Bronchial epithelial cell (primary cell): ENCODE measurements around the gene TMEM255B. TPM values are rescaled to one million over a fixed set of nuclear protein-coding genes. Genes with fewer than 3 reads are reported as not detected.

Experiments
- DNase-seq: peaks from one replicate; pipeline ENCODE4 v3.0.0-alpha.2; 2010; ENCODE audit warnings: low read depth
- FAIRE-seq: peaks from 2 replicates; lab custom pipeline; 2011; peaks lifted over from hg19 to GRCh38; lab: Jason Lieb, UNC
- H3K27me3 ChIP-seq: 2 replicates; pipeline ENCODE4 v1.5.1; 2011; ENCODE audit warnings: low read length; ENCODE audit not compliant: control insufficient read depth, insufficient read depth
- H3K36me3 ChIP-seq: 2 replicates; pipeline ENCODE4 v1.5.1; 2011; ENCODE audit warnings: low read length; ENCODE audit not compliant: control insufficient read depth, insufficient read depth
- H3K4me3 ChIP-seq: 2 replicates; pipeline ENCODE4 v1.5.1; 2011; ENCODE audit warnings: mild to moderate bottlenecking, low read depth, low read length, control low read depth
- CTCF ChIP-seq: IDR thresholded peaks from 2 replicates; pipeline ENCODE4 v1.5.1; 2011; ENCODE audit warnings: mild to moderate bottlenecking, moderate library complexity, low read length, control low read depth, inconsistent platforms; ENCODE audit not compliant: insufficient read depth, severe bottlenecking
- total RNA-seq: library from RNA; depleted of rRNA; stranded (reverse); fragments of >200 nt; gene quantifications from 2 replicates; pipeline ENCODE4 v1.2.1, GENCODE V29; 2014

Gene TMEM255B
- total RNA-seq, 1 donor from 2014 or later = 5.3 TPM

DNA sequence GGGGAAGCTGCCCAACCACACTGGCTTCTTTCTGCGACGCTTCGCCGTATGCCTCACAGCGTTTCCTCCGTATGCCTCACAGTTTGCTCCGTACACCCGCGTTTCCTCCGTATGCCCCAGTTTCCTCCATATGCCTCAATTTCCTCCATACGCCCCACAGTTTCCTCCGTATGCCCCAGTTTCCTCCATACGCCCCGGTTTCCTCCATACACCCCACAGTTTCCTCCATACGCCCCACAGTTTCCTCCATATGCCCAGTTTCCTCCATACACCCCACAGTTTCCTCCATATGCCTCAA lies 82.3 kb downstream of the TMEM255B start:
- no peak for TF ChIP-seq CTCF
- FAIRE-seq = no peak
- Histone ChIP-seq H3K27me3 (no peaks in the 10 kb centered on the region), H3K36me3 (peaks cover 14% of the 10 kb centered on the region), H3K4me3 (no peak overlapping the region)
- DNase-seq = no peak

- Histone ChIP-seq H3K27me3 (no peaks in the 10 kb centered on the region), H3K36me3 (peaks cover 19% of the 10 kb centered on the region), H3K4me3 (no peak overlapping the region)
- no peak for FAIRE-seq
- DNase-seq = no peak
- TF ChIP-seq CTCF = no peak
Measured at GRCh38 chr13:113842336-113843062, 83.5 kb downstream of the TMEM255B start.

GRCh38 chr13:113843063-113843654 lies 84.1 kb downstream of the TMEM255B start:
- H3K27me3 ChIP-seq = no peaks in the 10 kb centered on the region
- peaks cover 21% of the 10 kb centered on the region for H3K36me3 ChIP-seq
- FAIRE-seq (no peak), DNase-seq (no peak)
- H3K4me3 ChIP-seq = no peak overlapping the region
- no peak for TF ChIP-seq CTCF

- no peak for TF ChIP-seq CTCF
- DNase-seq (no peak), FAIRE-seq (no peak)
- H3K36me3 ChIP-seq = peaks cover 21% of the 10 kb centered on the region
- no peak overlapping the region for H3K4me3 ChIP-seq
- H3K27me3 ChIP-seq = no peaks in the 10 kb centered on the region
Measured at GRCh38 chr13:113843864-113844556, 85.0 kb downstream of the TMEM255B start.

GRCh38 chr13:113845055-113845454 lies 86.0 kb downstream of the TMEM255B start:
- Histone ChIP-seq H3K4me3 (no peak overlapping the region), H3K36me3 (peaks cover 21% of the 10 kb centered on the region), H3K27me3 (no peaks in the 10 kb centered on the region)
- DNase-seq (no peak), FAIRE-seq (no peak)
- TF ChIP-seq CTCF = no peak
